Measurements from ENCODE around the gene NPR2.

Gene NPR2

GRCh38 chr9:35756275-35757225, 34.8 kb upstream of the NPR2 start:
- DNase-seq (ENCODE audit: extremely low read depth, low read depth) = no peak
- TF ChIP-seq CTCF (IDR thresholded peaks at IDR 0.05; ENCODE audit: low read depth, low read length) = peak; percentile 57

GRCh38 chr9:35757226-35757891, 34.0 kb upstream of the NPR2 start:
- DNase-seq (ENCODE audit: extremely low read depth, low read depth) = no peak
- no peak for TF ChIP-seq CTCF (IDR thresholded peaks at IDR 0.05; ENCODE audit: low read depth, low read length)

- DNase-seq (ENCODE audit: extremely low read depth, low read depth) = no peak
- no peak for TF ChIP-seq CTCF (IDR thresholded peaks at IDR 0.05; ENCODE audit: low read depth, low read length)
Measured at GRCh38 chr9:35757892-35758275, 33.5 kb upstream of the NPR2 start.

GRCh38 chr9:35758475-35759050, 32.8 kb upstream of the NPR2 start:
- DNase-seq (ENCODE audit: extremely low read depth, low read depth) = no peak

GRCh38 chr9:35759795-35760194, 31.6 kb upstream of the NPR2 start:
- no peak for DNase-seq (ENCODE audit: extremely low read depth, low read depth)
- no peak for TF ChIP-seq CTCF (IDR thresholded peaks at IDR 0.05; ENCODE audit: low read depth, low read length)

More at GRCh38 chr9:35758475-35759050, 32.8 kb upstream of the NPR2 start:
- no peak for TF ChIP-seq CTCF (IDR thresholded peaks at IDR 0.05; ENCODE audit: low read depth, low read length)

GRCh38 chr9:35760651-35761050, 30.7 kb upstream of the NPR2 start:
- TF ChIP-seq CTCF (IDR thresholded peaks at IDR 0.05; ENCODE audit: low read depth, low read length) = no peak
- no peak for DNase-seq (ENCODE audit: extremely low read depth, low read depth)

GRCh38 chr9:35763181-35763580, 28.2 kb upstream of the NPR2 start:
- no peak for TF ChIP-seq CTCF (IDR thresholded peaks at IDR 0.05; ENCODE audit: low read depth, low read length)
- DNase-seq (ENCODE audit: extremely low read depth, low read depth) = no peak
